Natural killer cell (primary cell): ENCODE measurements around the gene PPP1R3A. TPM values are rescaled to one million over a fixed set of nuclear protein-coding genes. Genes with fewer than 3 reads are reported as not detected.

Source experiments
- ATAC-seq, 3 donors: fragments of 150-1000 bp in 2 of 3; fragments of 200-7000 bp in 1 of 3; cut with Tn5 transposase; 1 replicate in 1 of 3; 2 replicates in 2 of 3; pipeline ENCODE4 v1.10.0; 2021; ENCODE audit warnings: mild to moderate bottlenecking in 2 of 3, moderate library complexity in 2 of 3
- DNase-seq, 2 donors: peaks; one replicate each; pipeline versions ENCODE4 v3.0.0 to v3.0.0-alpha.2; 2013 to 2021; ENCODE audit warnings: mixed read lengths in 1 of 2
- H3K27ac ChIP-seq: one replicate; pipeline ENCODE4 v1.5.1; 2013; ENCODE audit warnings: mild to moderate bottlenecking, low read length
- H3K27me3 ChIP-seq: one replicate; pipeline ENCODE4 v1.6.1; 2013; ENCODE audit warnings: low read length; ENCODE audit not compliant: control insufficient read depth, insufficient read depth
- H3K36me3 ChIP-seq: one replicate; pipeline ENCODE4 v1.6.1; 2013; ENCODE audit warnings: low read length; ENCODE audit not compliant: control insufficient read depth, insufficient read depth
- H3K4me1 ChIP-seq: one replicate; pipeline ENCODE4 v1.6.1; 2013; ENCODE audit warnings: low read length; ENCODE audit not compliant: control insufficient read depth, insufficient read depth
- H3K4me3 ChIP-seq: one replicate; pipeline ENCODE4 v1.5.1; 2013; ENCODE audit warnings: low read length
- H3K9me3 ChIP-seq: one replicate; pipeline ENCODE4 v1.6.1; 2013; ENCODE audit warnings: low read length; ENCODE audit not compliant: control insufficient read depth, insufficient read depth
- H3K27ac Mint-ChIP-seq, 2 donors: one replicate each; pipeline ENCODE4 v1.8.0; 2022; ENCODE audit warnings: mild to moderate bottlenecking in 2 of 2, mixed read lengths in 2 of 2, moderate library complexity in 1 of 2
- H3K27me3 Mint-ChIP-seq, 2 donors: one replicate each; pipeline ENCODE4 v1.8.0; 2022; ENCODE audit warnings: low read depth in 2 of 2, mixed read lengths in 2 of 2
- H3K36me3 Mint-ChIP-seq: one replicate; pipeline ENCODE4 v1.8.0; 2022; ENCODE audit warnings: mixed read lengths
- H3K4me1 Mint-ChIP-seq, 2 donors: one replicate each; pipeline ENCODE4 v1.8.0; 2022; ENCODE audit warnings: mixed read lengths in 2 of 2
- H3K4me3 Mint-ChIP-seq: one replicate; pipeline ENCODE4 v1.8.0; 2022; ENCODE audit warnings: mild to moderate bottlenecking, moderate library complexity, mixed read lengths
- H3K9me3 Mint-ChIP-seq, 2 donors: one replicate each; pipeline ENCODE4 v1.8.0; 2022; ENCODE audit warnings: mixed read lengths in 2 of 2
- CTCF ChIP-seq: fragments of 200-600 bp; IDR thresholded peaks from one replicate; pipeline ENCODE4 v1.8.0; 2022; ENCODE audit warnings: antibody characterized with exemption
- WGBS: methylation state at CpG from one replicate; pipeline ENCODE4 v1.1.7; 2013; ENCODE audit warnings: missing lambda C conversion rate; ENCODE audit not compliant: insufficient coverage; 5-methylcytosine and 5-hydroxymethylcytosine counted together
- intact Hi-C: fragments of 100-400 bp; cut with micrococcal nuclease; formaldehyde crosslinking; loops from one replicate; pipeline ENCODE4 v1.14.2; 2022
- total RNA-seq, 4 donors: library from RNA; stranded (reverse); fragments of 120-200 nt in 1 of 4; gene quantifications; one replicate each; pipeline versions ENCODE4 v1.2.3 to v1.2.4, GENCODE V29; 2013 to 2022

PPP1R3A gene
- total RNA-seq, 3 donors from 2014 or later (not counting 1 experiment from before 2014, with no cell fraction given), result not detected

GRCh38 chr7:113907617-113908016, 11.2 kb downstream of the PPP1R3A start:
- DNase-seq (no peak), ATAC-seq (no peak)
- WGBS, result no CpG with 5 or more reads among the region's 3 CpGs
- Mint-ChIP-seq H3K4me3 (no peak overlapping the region), H3K27me3 (no peaks in the 10 kb centered on the region), H3K4me1 (no peaks in the 10 kb centered on the region), H3K9me3 (peaks cover 12 to 16% of the 10 kb centered on the region in 2 donors), H3K36me3 (no peaks in the 10 kb centered on the region), H3K27ac (no peak overlapping the region)
- no peak for TF ChIP-seq CTCF
- H3K9me3 ChIP-seq, result no peaks in the 10 kb centered on the region
- no peaks in the 10 kb centered on the region for H3K36me3 ChIP-seq
- H3K27ac ChIP-seq, result no peak overlapping the region
- intact Hi-C loops, result no loop called here
- H3K4me1 ChIP-seq, result no peaks in the 10 kb centered on the region
- no peaks in the 10 kb centered on the region for H3K27me3 ChIP-seq
- no peak overlapping the region for H3K4me3 ChIP-seq

- intact Hi-C loops, result no loop called here
- Mint-ChIP-seq H3K36me3 (no peaks in the 10 kb centered on the region), H3K4me1 (no peaks in the 10 kb centered on the region), H3K4me3 (no peak overlapping the region), H3K9me3 (peaks cover 14% of the 10 kb centered on the region in 2 donors), H3K27me3 (no peaks in the 10 kb centered on the region), H3K27ac (no peak overlapping the region)
- Histone ChIP-seq H3K27ac (no peak overlapping the region), H3K27me3 (no peaks in the 10 kb centered on the region), H3K36me3 (no peaks in the 10 kb centered on the region), H3K4me3 (no peak overlapping the region), H3K9me3 (no peaks in the 10 kb centered on the region), H3K4me1 (no peaks in the 10 kb centered on the region)
- DNase-seq (no peak), ATAC-seq (no peak)
- no CpG with 5 or more reads among the region's 1 CpG for WGBS
- TF ChIP-seq CTCF, result no peak
Observed at GRCh38 chr7:113904521-113904920, 14.3 kb downstream of the PPP1R3A start.

- H3K4me3 Mint-ChIP-seq, result no peak overlapping the region
- H3K9me3 Mint-ChIP-seq, result peaks cover 9 to 21% of the 10 kb centered on the region in 2 donors
- no peaks in the 10 kb centered on the region for H3K36me3 Mint-ChIP-seq
- H3K27me3 ChIP-seq, result no peaks in the 10 kb centered on the region
- H3K9me3 ChIP-seq, result no peaks in the 10 kb centered on the region
- no peak for TF ChIP-seq CTCF
- H3K27ac Mint-ChIP-seq, result no peak overlapping the region
- intact Hi-C loops, result no loop called here
- ATAC-seq, result no peak
- H3K4me1 Mint-ChIP-seq, result no peaks in the 10 kb centered on the region
- 52% methylated on average over 3 of the region's 3 CpGs for WGBS
- H3K4me1 ChIP-seq, result no peaks in the 10 kb centered on the region
- no peak overlapping the region for H3K4me3 ChIP-seq
- no peaks in the 10 kb centered on the region for H3K36me3 ChIP-seq
- H3K27ac ChIP-seq, result no peak overlapping the region
- no peak for DNase-seq
- H3K27me3 Mint-ChIP-seq, result no peaks in the 10 kb centered on the region
Observed at GRCh38 chr7:113892818-113893217, 26.0 kb downstream of the PPP1R3A start.

- H3K9me3 ChIP-seq, result no peaks in the 10 kb centered on the region
- Mint-ChIP-seq H3K27ac (no peak overlapping the region), H3K9me3 (peaks cover 9 to 17% of the 10 kb centered on the region in 2 donors), H3K4me3 (no peak overlapping the region), H3K27me3 (no peaks in the 10 kb centered on the region), H3K36me3 (no peaks in the 10 kb centered on the region), H3K4me1 (no peaks in the 10 kb centered on the region)
- no peaks in the 10 kb centered on the region for H3K36me3 ChIP-seq
- TF ChIP-seq CTCF, result no peak
- H3K27me3 ChIP-seq, result no peaks in the 10 kb centered on the region
- DNase-seq (no peak), ATAC-seq (no peak)
- no peaks in the 10 kb centered on the region for H3K4me1 ChIP-seq
- intact Hi-C loops, result no loop called here
- H3K27ac ChIP-seq, result no peak overlapping the region
- WGBS, result no CpG with 5 or more reads among the region's 1 CpG
- no peak overlapping the region for H3K4me3 ChIP-seq
Observed at GRCh38 chr7:113891828-113892227, 27.0 kb downstream of the PPP1R3A start.
